ENCODE measurements around the gene UBE3D.
"Not testable (repeated sequence)": the region's sequence is repeated elsewhere in the genome, so short reads cannot be mapped to it uniquely, and the experiment has no call there.

UBE3D gene

GRCh38 chr6:82909551-82909950, 156.1 kb downstream of the UBE3D start:
- no peak for DNase-seq (ENCODE audit: low spot score)

- DNase-seq (ENCODE audit: low spot score) = no peak
Observed at GRCh38 chr6:82908661-82909060, 157.0 kb downstream of the UBE3D start.

GRCh38 chr6:82906951-82907350, 158.7 kb downstream of the UBE3D start:
- DNase-seq (ENCODE audit: low spot score) = peak; percentile 4

GRCh38 chr6:82906489-82906888, 159.2 kb downstream of the UBE3D start:
- DNase-seq (ENCODE audit: low spot score) = no peak

GRCh38 chr6:82904860-82905259, 160.8 kb downstream of the UBE3D start:
- no peak for DNase-seq (ENCODE audit: low spot score)

GRCh38 chr6:82904257-82904656, 161.4 kb downstream of the UBE3D start:
- DNase-seq (ENCODE audit: low spot score) = no peak

- DNase-seq (ENCODE audit: low spot score) = no peak
Observed at GRCh38 chr6:82902290-82902689, 163.4 kb downstream of the UBE3D start.

GRCh38 chr6:82894653-82895259, 170.9 kb downstream of the UBE3D start:
- DNase-seq (ENCODE audit: low spot score) = no peak

GRCh38 chr6:82893889-82894652, 171.6 kb downstream of the UBE3D start:
- DNase-seq (ENCODE audit: low spot score) = no peak

- DNase-seq (ENCODE audit: low spot score) = not testable (repeated sequence)
Observed at GRCh38 chr6:82891503-82891902, 174.1 kb downstream of the UBE3D start.

GRCh38 chr6:82891076-82891475, 174.6 kb downstream of the UBE3D start:
- DNase-seq (ENCODE audit: low spot score) = no peak

GRCh38 chr6:82890240-82890639, 175.4 kb downstream of the UBE3D start:
- no peak for DNase-seq (ENCODE audit: low spot score)

- no peak for DNase-seq (ENCODE audit: low spot score)
Observed at GRCh38 chr6:82889143-82889542, 176.5 kb downstream of the UBE3D start.

- no peak for DNase-seq (ENCODE audit: low spot score)
Observed at GRCh38 chr6:82882363-82883023, 183.1 kb downstream of the UBE3D start.

GRCh38 chr6:82881519-82881918, 184.1 kb downstream of the UBE3D start:
- DNase-seq (ENCODE audit: low spot score) = no peak

GRCh38 chr6:82878812-82879211, 186.8 kb downstream of the UBE3D start:
- DNase-seq (ENCODE audit: low spot score) = no peak

- DNase-seq (ENCODE audit: low spot score) = no peak
Observed at GRCh38 chr6:82877213-82878195, 188.1 kb downstream of the UBE3D start.

- DNase-seq (ENCODE audit: low spot score) = peak; percentile 57
Observed at GRCh38 chr6:82875573-82876185, 190.0 kb downstream of the UBE3D start.

- no peak for DNase-seq (ENCODE audit: low spot score)
Observed at GRCh38 chr6:82874867-82875266, 190.8 kb downstream of the UBE3D start.

- no peak for DNase-seq (ENCODE audit: low spot score)
Observed at GRCh38 chr6:82872185-82872584, 193.5 kb downstream of the UBE3D start.

GRCh38 chr6:82870582-82871172, 195.0 kb downstream of the UBE3D start:
- no peak for DNase-seq (ENCODE audit: low spot score)

Measured in COLO829 (cell line).